GM10847 (cell line): Measurements from ENCODE around the gene SLC13A3.

Experiments used
- POLR2A ChIP-seq: IDR thresholded peaks from 2 replicates; pipeline ENCODE4 v1.6.1; 2011; ENCODE audit not compliant: insufficient read length; ENCODE audit errors: extremely low read depth

The SLC13A3 gene

DNA sequence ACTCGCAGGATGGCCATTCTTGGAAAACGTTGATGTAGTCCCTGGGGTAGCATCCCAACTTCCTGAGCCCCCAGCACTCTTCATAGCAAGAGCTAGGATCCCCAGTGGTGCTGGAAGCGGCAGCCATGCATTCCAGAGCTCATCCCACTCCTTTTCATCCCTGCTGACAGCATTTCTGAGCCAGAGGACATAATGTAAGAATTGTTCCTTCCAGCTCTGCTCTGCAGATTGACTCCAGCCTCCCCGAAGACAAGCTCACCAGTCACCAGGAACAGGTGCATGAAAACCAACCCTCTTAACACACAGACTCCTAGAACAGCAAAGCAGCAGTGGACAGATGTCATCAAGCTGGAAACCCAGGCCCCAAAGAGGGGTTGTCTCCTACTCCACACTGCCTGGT lies 3.8 kb downstream of the SLC13A3 start:
- no peak for TF ChIP-seq POLR2A

DNA sequence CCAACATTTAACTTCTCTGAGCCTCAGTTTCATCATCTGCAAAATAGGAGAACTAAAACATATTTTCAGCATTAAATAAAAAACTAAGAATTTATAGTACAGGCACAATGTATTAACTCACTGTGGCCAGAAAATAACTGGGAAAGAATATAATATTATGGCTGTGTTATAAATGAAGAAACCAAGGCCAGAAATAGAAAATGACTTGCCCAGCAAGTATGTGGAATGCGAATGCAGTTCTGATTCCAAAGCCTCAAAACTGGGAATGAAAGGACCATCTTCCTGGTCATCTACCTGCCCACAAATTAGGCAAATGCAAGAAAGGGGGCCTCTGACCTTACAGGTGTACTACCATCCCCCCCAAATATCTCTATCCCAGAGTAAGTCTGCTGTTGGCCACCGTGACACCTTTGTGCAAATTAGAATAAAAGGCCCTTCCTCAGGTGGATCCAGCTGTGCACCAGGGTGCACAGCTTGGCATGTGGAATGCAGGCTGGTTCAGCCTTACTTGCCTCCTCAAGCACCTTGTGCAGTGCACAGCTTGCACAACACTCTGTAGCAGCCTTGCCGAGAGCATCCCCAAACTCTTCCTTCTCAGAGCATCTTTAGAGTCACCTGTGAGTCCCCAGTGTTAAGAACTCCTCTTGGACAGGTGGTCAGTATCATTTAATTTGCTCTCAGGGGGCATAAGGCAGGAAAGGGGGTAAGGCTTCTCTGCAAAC lies 4.4 kb downstream of the SLC13A3 start:
- no peak for TF ChIP-seq POLR2A

- no peak for TF ChIP-seq POLR2A
These were observed 5.1 kb downstream of the SLC13A3 start for GRCh38 chr20:46646122-46646521.

DNA sequence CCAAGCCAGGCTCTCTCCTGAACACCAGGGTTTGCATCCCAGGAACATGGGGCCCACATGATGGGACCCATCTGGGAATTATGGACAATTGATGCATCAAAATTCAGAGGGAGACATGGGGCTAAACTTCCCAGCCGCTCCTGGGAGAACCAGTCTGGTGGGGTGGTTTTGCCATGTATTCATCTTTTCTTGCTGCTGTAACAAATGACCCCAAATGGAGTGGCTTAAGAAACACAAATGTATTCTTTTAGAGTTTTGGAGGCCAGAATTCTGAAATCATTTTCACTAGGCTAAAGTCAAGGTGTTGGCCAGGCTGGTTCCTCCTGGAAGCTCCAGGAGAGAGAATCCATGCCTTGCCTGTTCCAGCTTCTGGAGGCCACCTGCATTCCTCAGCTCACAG lies 6.5 kb downstream of the SLC13A3 start:
- no peak for TF ChIP-seq POLR2A

GRCh38 chr20:46644160-46644559 lies 7.1 kb downstream of the SLC13A3 start:
- TF ChIP-seq POLR2A: no peak

GRCh38 chr20:46642969-46643343 lies 8.3 kb downstream of the SLC13A3 start:
- no peak for TF ChIP-seq POLR2A

DNA sequence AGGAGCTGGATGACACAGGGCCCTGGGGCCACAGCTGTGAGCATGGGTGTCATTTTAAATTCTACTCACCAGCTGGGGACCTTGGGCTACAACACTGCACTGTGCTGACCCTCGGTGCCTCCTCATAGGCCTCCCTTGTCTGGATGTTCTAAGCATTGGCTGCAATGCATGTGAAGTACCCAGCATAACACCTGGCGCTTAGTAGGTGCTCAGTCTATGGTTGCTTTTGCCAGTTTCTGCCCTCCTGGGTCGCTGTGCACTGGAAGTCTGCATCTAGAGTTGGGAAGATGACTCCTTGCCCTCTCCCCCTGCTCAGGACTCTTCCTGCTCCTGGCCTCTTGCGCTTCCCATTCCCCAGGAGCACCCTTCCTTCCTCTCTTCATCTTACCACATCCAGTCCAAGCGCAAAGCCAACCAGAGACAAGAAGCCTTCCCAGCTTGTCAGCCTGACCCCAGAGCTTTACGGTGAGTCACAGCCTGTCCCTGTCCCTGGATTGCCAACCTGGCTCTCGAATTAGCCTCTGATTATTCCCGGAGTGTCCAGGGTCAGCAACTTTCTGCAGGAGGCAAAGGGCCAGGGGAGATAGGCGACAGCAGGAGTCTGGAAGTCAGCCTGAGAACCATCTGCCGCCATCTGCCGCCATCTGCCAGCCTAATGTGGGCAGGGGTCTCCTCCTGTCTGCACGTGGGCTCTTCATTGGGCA lies 8.8 kb downstream of the SLC13A3 start:
- TF ChIP-seq POLR2A: no peak

DNA sequence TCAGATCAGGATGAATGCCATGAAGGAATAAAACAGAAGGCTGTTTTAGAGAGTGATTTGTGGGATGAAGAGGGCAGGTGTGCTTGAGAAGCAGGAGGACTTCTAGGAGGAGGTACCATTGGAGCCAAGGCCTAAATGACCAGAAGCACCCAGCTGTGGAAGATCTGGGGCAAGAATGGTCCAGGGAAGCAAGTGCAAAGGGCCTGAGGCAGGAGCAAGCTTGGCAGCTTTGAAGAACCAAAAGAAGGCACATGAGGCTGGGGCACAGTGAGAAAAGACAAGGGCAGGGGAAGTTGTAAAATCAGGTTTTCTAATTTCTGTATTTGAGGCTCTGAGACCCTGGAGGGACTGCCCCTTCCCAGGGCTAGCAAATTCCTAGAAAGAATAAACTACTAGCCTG lies 9.8 kb downstream of the SLC13A3 start:
- no peak for TF ChIP-seq POLR2A

DNA sequence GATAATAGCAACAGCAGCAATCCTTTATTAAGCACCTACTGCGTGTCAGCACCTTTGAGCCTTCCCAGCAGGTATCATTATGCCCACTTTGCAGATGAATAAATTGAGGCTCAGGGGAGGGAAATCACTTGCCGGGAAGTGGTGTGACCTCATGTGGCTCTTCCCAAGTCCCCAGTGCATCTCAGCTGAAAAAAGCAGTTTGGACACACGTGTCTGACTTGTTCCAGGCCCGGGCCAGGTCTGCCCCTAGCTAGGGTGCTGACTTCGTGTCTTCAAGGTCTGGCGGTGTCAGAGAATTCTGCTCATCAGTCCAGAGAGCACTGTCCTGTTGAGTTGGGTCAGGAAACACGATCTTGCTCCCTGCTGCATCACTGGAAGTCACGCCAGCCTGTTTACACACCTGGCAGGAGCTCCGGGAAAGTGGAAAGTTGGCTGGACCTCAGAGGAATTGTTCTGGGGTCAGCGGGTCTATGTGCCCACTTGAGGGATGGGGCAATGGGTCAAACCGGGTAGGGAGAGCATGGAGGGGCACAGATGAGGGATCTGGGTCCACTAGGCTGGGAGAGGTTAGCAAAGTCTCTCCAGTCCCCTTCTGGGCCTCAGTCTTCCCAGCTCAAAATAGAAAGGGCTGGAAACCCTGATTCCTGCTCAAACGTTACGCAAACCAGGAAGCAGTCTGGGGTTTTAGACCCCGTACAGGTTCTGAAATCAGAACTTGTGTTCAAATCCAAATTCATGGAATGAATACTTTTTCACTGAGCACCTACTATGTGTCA lies 10.5 kb downstream of the SLC13A3 start:
- TF ChIP-seq POLR2A: no peak

DNA sequence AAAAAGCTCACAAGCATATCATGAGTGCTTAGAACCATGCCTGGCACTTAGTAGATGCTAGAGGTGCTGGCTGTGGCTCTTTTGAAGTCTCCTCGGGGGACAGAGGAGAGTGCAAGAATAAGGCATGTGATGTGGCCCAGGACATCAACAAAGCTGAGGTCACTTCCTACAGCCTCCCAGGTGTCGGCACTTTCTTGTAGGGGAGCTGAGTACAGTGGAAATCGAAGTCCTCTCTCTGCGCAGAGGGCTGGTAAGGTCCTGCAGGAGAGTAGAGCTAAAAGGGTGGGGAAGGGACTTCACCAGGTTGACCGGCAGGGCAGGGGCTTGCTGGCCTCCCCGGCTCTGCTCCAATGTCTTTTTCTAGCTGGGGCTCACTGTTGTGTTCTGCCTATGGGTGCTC lies 11.2 kb downstream of the SLC13A3 start:
- no peak for TF ChIP-seq POLR2A

DNA sequence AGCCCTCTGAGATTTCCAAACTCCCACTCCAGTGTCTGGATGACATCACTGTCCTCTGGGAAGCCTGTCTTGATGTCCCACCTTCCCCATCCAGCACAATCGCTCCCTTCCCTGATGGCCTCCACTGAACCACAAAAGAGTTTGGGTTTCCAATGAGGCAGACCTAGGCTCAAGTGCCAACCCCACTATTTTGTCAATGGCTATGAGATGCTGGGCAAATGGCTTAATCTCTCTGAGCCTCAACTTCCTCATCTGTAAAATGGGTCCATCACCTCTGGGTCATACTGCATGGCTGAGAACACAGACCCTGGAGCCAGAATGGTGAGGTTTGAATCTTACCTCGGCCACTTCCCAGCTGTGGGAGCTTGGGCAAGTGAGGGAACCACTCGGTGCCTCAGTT lies 11.7 kb downstream of the SLC13A3 start:
- TF ChIP-seq POLR2A: no peak

- TF ChIP-seq POLR2A: no peak
These were observed 12.4 kb downstream of the SLC13A3 start for GRCh38 chr20:46638898-46639274.

DNA sequence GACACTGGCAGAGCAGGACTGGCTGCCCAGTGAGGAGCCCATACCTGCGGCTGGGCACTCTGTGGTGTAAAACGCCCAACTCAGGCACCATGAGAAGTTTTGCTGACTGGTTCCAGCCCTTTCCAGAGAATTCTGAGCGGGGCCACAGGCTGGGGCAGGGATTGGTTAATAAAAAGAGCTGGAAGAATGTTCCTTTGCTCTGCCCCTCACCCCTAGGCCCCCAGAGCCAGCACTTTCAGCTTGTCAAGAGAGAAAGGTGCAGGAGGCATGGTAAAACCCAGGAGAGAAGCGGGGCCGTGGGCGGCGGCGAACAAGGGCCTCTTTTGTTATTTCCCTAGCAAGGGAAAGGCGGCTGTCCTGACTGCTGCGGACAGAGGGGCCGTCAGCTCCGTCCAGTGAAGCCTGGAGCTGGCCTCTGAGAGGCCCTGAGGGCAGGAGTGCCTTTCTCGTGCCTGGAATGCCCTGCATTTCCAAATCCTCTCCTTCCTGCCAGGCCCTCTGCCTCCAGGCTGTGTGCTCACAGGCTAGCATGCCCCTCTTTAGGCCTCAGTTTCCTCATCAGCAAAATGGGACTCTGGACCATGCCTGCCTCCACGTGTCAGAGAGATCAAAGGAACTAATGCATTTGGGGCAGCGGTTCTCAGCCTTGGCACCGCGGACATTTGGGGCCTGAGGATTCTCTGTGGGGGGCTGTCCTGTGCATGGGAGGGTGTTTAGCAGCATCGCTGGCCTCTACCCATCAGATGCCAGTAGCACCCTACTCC lies 12.9 kb downstream of the SLC13A3 start:
- no peak for TF ChIP-seq POLR2A

GRCh38 chr20:46637427-46638133 lies 13.7 kb downstream of the SLC13A3 start:
- TF ChIP-seq POLR2A: no peak

DNA sequence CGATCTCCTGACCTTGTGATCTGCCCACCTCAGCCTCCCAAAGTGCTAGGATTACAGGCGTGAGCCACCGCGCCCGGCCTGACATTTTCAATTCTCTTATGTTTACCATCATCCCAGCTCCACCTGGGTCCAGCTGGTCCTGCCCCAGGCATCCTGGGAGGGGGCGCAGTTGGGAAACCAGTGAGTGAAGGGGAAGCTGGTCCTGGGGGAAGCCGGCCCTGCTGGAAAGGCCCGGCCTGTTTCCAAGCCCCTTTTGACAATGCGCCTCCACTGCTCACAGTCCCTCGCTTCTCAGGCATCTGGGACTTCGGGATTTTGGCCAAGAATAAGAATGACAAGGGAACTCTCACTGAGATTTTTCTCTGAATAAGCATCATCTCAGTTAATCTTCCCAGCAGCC lies 14.2 kb downstream of the SLC13A3 start:
- TF ChIP-seq POLR2A: no peak
